HEK293 (cell line): ENCODE measurements around the gene LZTFL1.

ENCODE experiments used
- CTCF ChIP-seq: fragments of 450-650 bp; formaldehyde crosslinking; IDR thresholded peaks from 2 replicates; pipeline ENCODE4 v1.5.1; 2016; ENCODE audit warnings: missing biosample characterization, missing genetic modification characterization
- REST ChIP-seq: fragments of 450-650 bp; formaldehyde crosslinking; IDR thresholded peaks from 2 replicates; pipeline ENCODE4 v1.5.1; 2016; ENCODE audit warnings: missing biosample characterization, missing genetic modification characterization
- ZEB2 ChIP-seq: fragments of 450-650 bp; formaldehyde crosslinking; IDR thresholded peaks from 2 replicates; pipeline ENCODE4 v1.5.1; 2016; ENCODE audit warnings: missing biosample characterization, missing genetic modification characterization
- ZNF10 ChIP-seq: fragments of 450-650 bp; formaldehyde crosslinking; IDR thresholded peaks from 2 replicates; pipeline ENCODE4 v1.5.1; 2017; ENCODE audit warnings: missing biosample characterization, missing genetic modification characterization
- ZNF645 ChIP-seq: fragments of 450-650 bp; formaldehyde crosslinking; IDR thresholded peaks from 2 replicates; pipeline ENCODE4; 2016; ENCODE audit warnings: missing biosample characterization, missing genetic modification characterization
- ZNF792 ChIP-seq: fragments of 450-650 bp; formaldehyde crosslinking; IDR thresholded peaks from 2 replicates; pipeline ENCODE4 v1.5.1; 2016; ENCODE audit warnings: missing biosample characterization, missing genetic modification characterization
- ZNF830 ChIP-seq: fragments of 450-650 bp; IDR thresholded peaks from 2 replicates; pipeline ENCODE4 v1.5.0; 2018; ENCODE audit warnings: missing biosample characterization, missing genetic modification characterization, low read depth, mild to moderate bottlenecking, moderate library complexity
- TF ChIP-seq, protein P1 (sequence below): fragments of 450-650 bp; formaldehyde crosslinking; IDR thresholded peaks from 2 replicates; pipeline ENCODE4 v1.5.1; 2016; ENCODE audit warnings: missing biosample characterization, missing genetic modification characterization

DNA sequence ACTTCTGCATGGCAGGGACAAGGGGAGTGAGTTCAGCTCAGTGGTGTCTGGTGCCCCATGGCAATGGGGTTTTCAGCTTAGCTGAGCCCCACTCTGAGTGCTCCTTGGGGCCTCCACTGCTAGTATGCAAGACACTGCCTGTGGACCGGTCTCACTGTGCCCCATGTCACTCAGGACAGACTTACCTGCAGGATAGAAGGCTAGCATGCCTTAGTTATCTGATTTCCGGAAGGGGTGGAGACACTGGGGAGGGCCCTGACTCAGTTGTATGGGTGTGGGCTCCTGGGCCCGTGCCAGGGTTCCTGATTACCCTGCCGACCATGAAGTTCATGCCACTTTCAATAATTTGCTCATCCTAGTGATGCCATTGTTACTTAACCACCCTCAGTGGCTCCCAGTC, 41.3 kb downstream of the LZTFL1 start:
- TF ChIP-seq REST (tag by site-specific recombination) (no peak), ZNF10 (tag by site-specific recombination) (no peak), CTCF (no peak), ZNF792 (no peak), ZNF645 (no peak), ZNF830 (tag by site-specific recombination) (no peak), ZEB2 (tag by site-specific recombination) (no peak)
- TF ChIP-seq, protein P1, sequence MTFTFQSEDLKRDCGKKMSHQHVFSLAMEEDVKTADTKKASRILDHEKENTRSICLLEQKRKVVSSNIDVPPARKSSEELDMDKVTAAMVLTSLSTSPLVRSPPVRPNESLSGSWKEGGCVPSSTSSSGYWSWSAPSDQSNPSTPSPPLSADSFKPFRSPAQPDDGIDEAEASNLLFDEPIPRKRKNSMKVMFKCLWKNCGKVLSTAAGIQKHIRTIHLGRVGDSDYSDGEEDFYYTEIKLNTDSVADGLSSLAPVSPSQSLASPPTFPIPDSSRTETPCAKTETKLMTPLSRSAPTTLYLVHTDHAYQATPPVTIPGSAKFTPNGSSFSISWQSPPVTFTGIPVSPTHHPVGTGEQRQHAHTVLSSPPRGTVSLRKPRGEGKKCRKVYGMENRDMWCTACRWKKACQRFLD (tag by site-specific recombination) = no peak
